Retinal pigment epithelial cell (primary cell): ENCODE measurements around the gene SEC14L1.

Source experiments
- DNase-seq: peaks from one replicate; pipeline ENCODE4 v3.0.0-alpha.2; 2010; ENCODE audit warnings: low read depth
- H3K4me3 ChIP-seq: 2 replicates; pipeline ENCODE4 v1.5.1; 2011; ENCODE audit warnings: mild to moderate bottlenecking, low read length, control low read depth, moderate library complexity
- TF ChIP-seq, protein P1 (sequence below): conservative IDR thresholded peaks from 2 replicates; pipeline ENCODE4 v1.5.1; 2011; ENCODE audit warnings: low read depth, low read length, control low read depth, inconsistent platforms

SEC14L1 gene

DNA sequence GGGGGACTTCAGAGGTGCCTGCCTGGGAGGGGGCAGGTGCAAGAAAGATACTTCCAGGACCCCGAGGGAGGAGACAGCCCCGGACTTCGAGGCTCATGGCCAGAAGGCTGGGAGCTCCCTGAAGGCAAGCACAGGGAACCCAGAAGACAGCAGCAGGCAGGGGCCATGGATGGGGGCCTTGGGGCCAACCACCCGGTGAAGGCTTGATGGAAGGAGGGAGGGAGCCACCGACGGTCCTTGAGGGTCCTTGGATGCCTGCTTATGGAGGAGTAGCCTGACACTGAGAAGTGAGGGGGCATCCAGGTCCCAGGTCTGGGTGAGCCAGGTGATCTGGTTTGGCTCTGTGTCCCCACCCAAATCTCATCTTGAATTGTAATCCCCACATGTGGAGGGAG lies 89.7 kb downstream of the SEC14L1 start:
- H3K4me3 ChIP-seq = no peak overlapping the region
- TF ChIP-seq, protein P1, sequence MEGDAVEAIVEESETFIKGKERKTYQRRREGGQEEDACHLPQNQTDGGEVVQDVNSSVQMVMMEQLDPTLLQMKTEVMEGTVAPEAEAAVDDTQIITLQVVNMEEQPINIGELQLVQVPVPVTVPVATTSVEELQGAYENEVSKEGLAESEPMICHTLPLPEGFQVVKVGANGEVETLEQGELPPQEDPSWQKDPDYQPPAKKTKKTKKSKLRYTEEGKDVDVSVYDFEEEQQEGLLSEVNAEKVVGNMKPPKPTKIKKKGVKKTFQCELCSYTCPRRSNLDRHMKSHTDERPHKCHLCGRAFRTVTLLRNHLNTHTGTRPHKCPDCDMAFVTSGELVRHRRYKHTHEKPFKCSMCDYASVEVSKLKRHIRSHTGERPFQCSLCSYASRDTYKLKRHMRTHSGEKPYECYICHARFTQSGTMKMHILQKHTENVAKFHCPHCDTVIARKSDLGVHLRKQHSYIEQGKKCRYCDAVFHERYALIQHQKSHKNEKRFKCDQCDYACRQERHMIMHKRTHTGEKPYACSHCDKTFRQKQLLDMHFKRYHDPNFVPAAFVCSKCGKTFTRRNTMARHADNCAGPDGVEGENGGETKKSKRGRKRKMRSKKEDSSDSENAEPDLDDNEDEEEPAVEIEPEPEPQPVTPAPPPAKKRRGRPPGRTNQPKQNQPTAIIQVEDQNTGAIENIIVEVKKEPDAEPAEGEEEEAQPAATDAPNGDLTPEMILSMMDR = no peak
- DNase-seq = no peak

DNA sequence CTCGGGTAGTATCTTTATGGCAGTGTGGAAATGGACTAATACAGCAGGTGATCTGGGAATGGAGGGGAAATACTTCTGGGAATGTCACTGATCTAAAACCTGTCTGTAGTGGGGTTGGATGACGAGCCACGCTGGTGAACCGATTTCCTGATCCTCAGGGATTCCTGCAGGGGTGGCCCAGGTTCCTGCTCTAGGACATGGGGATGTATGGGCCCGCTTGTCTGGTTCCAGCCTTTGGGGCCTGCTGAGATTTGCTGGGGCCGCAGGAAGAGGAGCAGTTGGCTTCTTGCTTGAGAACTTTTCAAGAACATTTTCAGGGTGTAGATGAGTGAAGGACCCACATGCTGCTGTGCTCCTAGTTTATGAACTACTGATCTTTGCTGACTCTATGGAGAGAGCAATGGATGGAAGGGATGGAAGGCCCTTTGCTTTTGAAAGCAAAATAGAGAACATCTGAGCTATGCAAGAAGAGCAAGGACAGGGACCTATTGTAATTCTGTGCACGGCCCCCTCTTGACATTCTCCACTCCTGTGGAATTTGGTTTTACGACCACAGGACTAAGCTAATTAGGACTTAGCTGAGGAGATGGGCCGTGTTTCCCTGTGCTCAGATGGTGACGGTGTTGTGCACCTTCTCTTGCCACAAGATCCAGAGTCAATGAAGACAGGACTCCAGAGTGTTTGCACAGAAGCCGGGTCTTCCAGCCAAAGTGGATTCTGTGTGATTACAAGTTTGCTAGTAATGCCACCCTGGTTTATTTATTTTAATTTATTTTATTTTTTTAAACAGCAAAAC lies 90.5 kb downstream of the SEC14L1 start:
- TF ChIP-seq, protein P1 = no peak
- H3K4me3 ChIP-seq = no peak overlapping the region
- DNase-seq = no peak

DNA sequence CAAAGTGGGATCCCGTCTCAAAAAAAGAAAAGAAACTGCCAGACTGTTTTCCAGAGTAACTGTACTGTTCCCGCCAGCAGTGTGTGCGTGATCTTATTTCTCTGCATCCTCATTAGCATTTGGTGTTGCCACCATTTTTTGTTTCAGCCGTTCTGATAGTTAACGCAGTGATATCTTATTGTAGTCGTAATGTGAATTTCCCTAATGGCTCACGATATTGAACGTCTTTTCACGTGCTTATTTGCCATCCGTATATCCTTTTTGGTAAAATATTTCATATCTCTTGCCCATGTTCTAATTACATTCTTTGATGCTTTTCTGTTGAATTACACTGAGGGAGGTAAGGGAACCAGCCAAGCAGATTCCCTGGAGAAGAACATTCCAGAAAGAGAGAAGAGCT lies 92.4 kb downstream of the SEC14L1 start:
- DNase-seq = no peak
- TF ChIP-seq, protein P1 = no peak
- no peak overlapping the region for H3K4me3 ChIP-seq

DNA sequence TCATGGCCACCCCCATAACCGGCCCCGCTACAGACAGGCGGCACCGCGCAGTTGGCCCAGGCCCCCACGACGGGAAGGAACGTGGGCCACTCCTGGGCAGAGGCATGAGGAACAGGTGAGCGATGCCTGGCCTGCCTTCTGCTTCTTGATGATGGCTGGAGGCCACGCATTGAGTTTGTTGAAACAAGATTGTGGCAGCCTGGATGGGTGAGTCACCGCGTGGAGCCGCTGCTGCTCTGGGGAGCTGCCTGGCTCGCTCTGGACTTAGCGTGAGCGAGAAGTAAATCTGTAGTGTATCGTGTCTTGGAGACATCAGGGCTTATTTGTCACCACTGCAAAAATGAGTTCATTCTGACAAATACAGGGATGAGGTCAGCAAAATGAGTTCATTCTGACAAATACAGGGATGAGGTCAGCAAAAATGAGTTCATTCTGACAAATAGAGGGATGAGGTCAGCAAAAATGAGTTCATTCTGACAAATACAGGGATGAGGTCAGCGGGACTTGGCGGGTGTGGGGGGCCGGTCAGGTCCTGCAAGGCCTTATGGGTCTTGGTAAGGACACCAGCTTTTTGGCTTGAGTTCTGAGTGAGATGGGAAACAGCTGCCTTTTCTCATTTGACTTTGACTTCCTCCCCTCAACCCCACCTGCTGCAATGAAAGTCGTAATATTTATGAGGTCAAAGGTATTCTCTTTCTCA lies 93.0 kb downstream of the SEC14L1 start:
- TF ChIP-seq, protein P1 = no peak
- no peak for DNase-seq
- H3K4me3 ChIP-seq = no peak overlapping the region

DNA sequence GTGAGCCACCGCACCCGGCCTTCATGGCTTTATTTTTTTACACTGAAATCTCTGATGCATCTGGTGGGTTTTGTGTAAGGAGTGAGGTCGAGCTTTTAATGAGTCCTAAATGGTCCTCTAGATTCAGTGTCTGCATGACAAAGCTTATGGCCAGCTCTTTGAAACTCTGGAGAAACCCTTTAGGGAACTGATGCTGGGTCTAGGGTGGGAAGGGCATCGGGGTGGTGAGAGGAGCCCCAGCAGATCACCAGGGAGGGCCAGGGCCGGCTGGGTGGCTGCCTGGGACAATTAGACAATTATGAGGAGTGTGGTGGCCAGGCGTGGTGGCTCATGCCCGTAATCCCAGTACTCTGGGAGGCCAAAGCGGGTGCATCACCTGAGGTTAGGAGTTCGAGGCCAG lies 93.9 kb downstream of the SEC14L1 start:
- no peak overlapping the region for H3K4me3 ChIP-seq
- DNase-seq = no peak
- TF ChIP-seq, protein P1 = no peak

DNA sequence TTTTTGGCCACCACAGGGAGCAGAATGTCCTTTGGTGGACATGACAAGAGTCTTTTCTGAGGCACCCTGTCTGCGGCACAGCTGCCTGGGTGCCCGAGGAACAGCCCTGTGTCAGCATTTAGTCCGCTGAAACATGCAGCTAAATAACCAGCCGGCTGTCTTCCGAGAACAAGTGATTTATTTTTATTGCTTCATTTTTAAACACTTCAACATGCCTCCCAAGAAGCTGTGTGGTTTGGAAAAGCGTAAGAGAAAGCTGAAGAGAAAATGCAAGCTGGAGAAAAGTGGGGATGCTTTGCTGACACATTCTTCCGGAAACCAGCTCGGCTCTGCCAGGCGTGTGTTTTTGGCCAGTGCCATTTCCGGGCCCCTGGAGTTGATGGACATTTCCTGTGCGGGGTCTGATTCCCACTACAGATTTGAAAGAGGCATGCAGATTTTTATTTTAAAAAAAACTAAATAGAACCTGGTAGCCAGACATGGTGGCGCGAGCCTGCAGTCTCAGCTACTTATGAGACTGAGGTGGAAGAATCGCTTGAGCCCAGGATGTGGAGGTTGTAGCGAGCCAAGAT lies 94.7 kb downstream of the SEC14L1 start:
- DNase-seq = no peak
- no peak overlapping the region for H3K4me3 ChIP-seq
- TF ChIP-seq, protein P1 = no peak
